ENCODE measurements around the gene ZBTB11. TPM values are rescaled to one million over a fixed set of nuclear protein-coding genes. Genes with fewer than 3 reads are reported as not detected.
A peak's percentile ranks its signal among the peaks of the same experiment; 100 is the strongest.
"Not testable (repeated sequence)": the region's sequence is repeated elsewhere in the genome, so short reads cannot be mapped to it uniquely, and the experiment has no call there.

The ZBTB11 gene
- total and polyA plus RNA-seq, 10 donors: 7.5 to 43.7 (median 25.1) TPM

GRCh38 chr3:101693540-101693939 lies 16.6 kb upstream of the ZBTB11 start:
- H3K9me3 ChIP-seq; intact Hi-C loops (cut with DNase I; ENCODE audit: low total_unique reads); H3K4me3 ChIP-seq; DNase-seq; H3K27ac ChIP-seq; H3K27me3 ChIP-seq (replicated peaks in 1 of 7); H3K36me3 ChIP-seq: not testable (repeated sequence)
- WGBS, 5 donors: 72 to 83% (median 81%) methylated on average over 12 to 13 of the region's 13 CpGs
- peaks cover 0 to 36% (median 15%) of the 10 kb centered on the region in 6 donors for H3K4me1 ChIP-seq
- TF ChIP-seq CTCF (IDR thresholded peaks at IDR 0.05 in 8 of 11, conservative IDR thresholded peaks at IDR 0.05 in 3 of 11): peak in 8 of 11 experiments; percentile 14 to 60 (median 48)

- H3K27me3 ChIP-seq (replicated peaks in 1 of 7); H3K36me3 ChIP-seq; H3K27ac ChIP-seq; DNase-seq; H3K4me3 ChIP-seq; intact Hi-C loops (cut with DNase I; ENCODE audit: low total_unique reads); H3K9me3 ChIP-seq: not testable (repeated sequence)
- peaks cover 0 to 51% (median 22%) of the 10 kb centered on the region in 6 donors for H3K4me1 ChIP-seq
- WGBS, 5 donors: 84 to 92% (median 86%) methylated on average over 12 to 14 of the region's 15 CpGs
These were observed 15.0 kb upstream of the ZBTB11 start for GRCh38 chr3:101691685-101692671.

GRCh38 chr3:101690972-101691371 lies 14.0 kb upstream of the ZBTB11 start:
- DNase-seq: no peak
- no peak overlapping the region for H3K4me3 ChIP-seq
- intact Hi-C loops (cut with DNase I; ENCODE audit: low total_unique reads): no loop called here
- peaks cover 0 to 51% (median 22%) of the 10 kb centered on the region in 6 donors for H3K4me1 ChIP-seq
- no peaks in the 10 kb centered on the region for H3K27me3 ChIP-seq (replicated peaks in 1 of 7)
- no peaks in the 10 kb centered on the region for H3K9me3 ChIP-seq
- no peaks in the 10 kb centered on the region for H3K36me3 ChIP-seq
- TF ChIP-seq POLR2A (IDR thresholded peaks at IDR 0.05) (no peak), CTCF (IDR thresholded peaks at IDR 0.05 in 8 of 11, conservative IDR thresholded peaks at IDR 0.05 in 3 of 11) (no peak), POLR2AphosphoS5 (IDR thresholded peaks at IDR 0.05) (no peak)
- H3K27ac ChIP-seq: peak overlapping the region in 1 of 8 donors; percentile 71

- no peaks in the 10 kb centered on the region for H3K9me3 ChIP-seq
- intact Hi-C loops (cut with DNase I; ENCODE audit: low total_unique reads): loop anchor here (5.0 kb wide), 1 partner anchor 33 kb away; the partner anchor contains the start of gene CEP97
- peak overlapping the region in 6 of 8 donors; percentile 12 to 95 (median 49) for H3K27ac ChIP-seq
- TF ChIP-seq POLR2AphosphoS5 (IDR thresholded peaks at IDR 0.05) (peak in 1 of 3 donors; percentile 5), POLR2A (IDR thresholded peaks at IDR 0.05) (no peak)
- H3K4me3 ChIP-seq: no peak overlapping the region
- no peaks in the 10 kb centered on the region for H3K27me3 ChIP-seq (replicated peaks in 1 of 7)
- DNase-seq: no peak
- peaks cover 0 to 15% (median 6%) of the 10 kb centered on the region in 6 donors for H3K36me3 ChIP-seq
- H3K4me1 ChIP-seq: peaks cover 14 to 62% (median 33%) of the 10 kb centered on the region in 6 donors
- WGBS, 5 donors: 62 to 88% (median 78%) methylated on average over 2 of the region's 2 CpGs
These were observed 12.4 kb upstream of the ZBTB11 start for GRCh38 chr3:101689286-101689685.
